Ectodermal cell (in vitro differentiated cells): ENCODE data around the gene CDC14B.

Experiments used
- H3K27ac ChIP-seq: 2 replicates; pipeline ENCODE4 v1.7.0; 2013; ENCODE audit warnings: mild to moderate bottlenecking, low read depth, low read length; ENCODE audit not compliant: insufficient read depth, poor library complexity, severe bottlenecking
- H3K27me3 ChIP-seq: 2 replicates; pipeline ENCODE4 v1.7.0; 2013; ENCODE audit warnings: mild to moderate bottlenecking, low read length; ENCODE audit not compliant: insufficient read depth, control insufficient read depth, poor library complexity, severe bottlenecking
- H3K36me3 ChIP-seq: one replicate; pipeline ENCODE4 v1.7.0; 2013; ENCODE audit warnings: low read length; ENCODE audit not compliant: control insufficient read depth, insufficient read depth
- H3K4me1 ChIP-seq: one replicate; pipeline ENCODE4 v1.7.0; 2013; ENCODE audit warnings: low read length; ENCODE audit not compliant: control insufficient read depth, insufficient read depth
- H3K4me3 ChIP-seq: 2 replicates; pipeline ENCODE4 v1.7.0; 2013; ENCODE audit warnings: low read depth, low read length, control low read depth; ENCODE audit not compliant: insufficient read depth
- H3K9me3 ChIP-seq: 2 replicates; pipeline ENCODE4 v1.7.0; 2013; ENCODE audit warnings: mild to moderate bottlenecking, low read length, moderate library complexity; ENCODE audit not compliant: control insufficient read depth
- WGBS, 2 experiments: methylation state at CpG; one replicate each; pipeline ENCODE4 v1.1.7; 2013; ENCODE audit warnings: missing lambda C conversion rate in 2 of 2; 5-methylcytosine and 5-hydroxymethylcytosine counted together

CDC14B gene

GRCh38 chr9:96565671-96566497 lies 53.8 kb downstream of the CDC14B start:
- Histone ChIP-seq H3K4me1 (no peaks in the 10 kb centered on the region), H3K36me3 (no peaks in the 10 kb centered on the region), H3K27me3 (peaks cover 13% of the 10 kb centered on the region), H3K27ac (no peak overlapping the region), H3K9me3 (no peaks in the 10 kb centered on the region), H3K4me3 (peak overlapping the region; percentile 78)
- 45 to 48% methylated on average over 5 to 8 of the region's 8 CpGs for WGBS, 2 experiments

- no peak overlapping the region for H3K27ac ChIP-seq
- H3K36me3 ChIP-seq = no peaks in the 10 kb centered on the region
- H3K9me3 ChIP-seq = no peaks in the 10 kb centered on the region
- H3K4me3 ChIP-seq = no peak overlapping the region
- peaks cover 13% of the 10 kb centered on the region for H3K27me3 ChIP-seq
- H3K4me1 ChIP-seq = no peaks in the 10 kb centered on the region
- WGBS, 2 experiments = 74 to 82% methylated on average over 4 of the region's 4 CpGs
Observed at GRCh38 chr9:96564217-96564616, 55.4 kb downstream of the CDC14B start.

- Histone ChIP-seq H3K9me3 (no peaks in the 10 kb centered on the region), H3K4me1 (peaks cover 6% of the 10 kb centered on the region), H3K27ac (no peak overlapping the region), H3K27me3 (no peaks in the 10 kb centered on the region), H3K4me3 (no peak overlapping the region), H3K36me3 (no peaks in the 10 kb centered on the region)
- 91 to 92% methylated on average over 6 of the region's 6 CpGs for WGBS, 2 experiments
Observed at GRCh38 chr9:96559339-96559943, 60.2 kb downstream of the CDC14B start.

GRCh38 chr9:96557921-96558320 lies 61.7 kb downstream of the CDC14B start:
- Histone ChIP-seq H3K27me3 (no peaks in the 10 kb centered on the region), H3K27ac (no peak overlapping the region), H3K4me1 (peaks cover 6% of the 10 kb centered on the region), H3K4me3 (no peak overlapping the region), H3K36me3 (no peaks in the 10 kb centered on the region), H3K9me3 (no peaks in the 10 kb centered on the region)
- 86 to 95% methylated on average over 1 of the region's 1 CpG for WGBS, 2 experiments

- WGBS, 2 experiments = 79 to 83% methylated on average over 15 of the region's 15 CpGs
- H3K27ac ChIP-seq = no peak overlapping the region
- no peaks in the 10 kb centered on the region for H3K36me3 ChIP-seq
- H3K4me3 ChIP-seq = no peak overlapping the region
- peaks cover 6% of the 10 kb centered on the region for H3K4me1 ChIP-seq
- H3K9me3 ChIP-seq = no peaks in the 10 kb centered on the region
- no peaks in the 10 kb centered on the region for H3K27me3 ChIP-seq
Observed at GRCh38 chr9:96556701-96557461, 62.8 kb downstream of the CDC14B start.

GRCh38 chr9:96555567-96556386 lies 63.9 kb downstream of the CDC14B start:
- no peaks in the 10 kb centered on the region for H3K27me3 ChIP-seq
- H3K36me3 ChIP-seq = no peaks in the 10 kb centered on the region
- H3K9me3 ChIP-seq = no peaks in the 10 kb centered on the region
- H3K4me1 ChIP-seq = peaks cover 6% of the 10 kb centered on the region
- 83 to 94% methylated on average over 10 to 11 of the region's 11 CpGs for WGBS, 2 experiments
- no peak overlapping the region for H3K4me3 ChIP-seq
- H3K27ac ChIP-seq = no peak overlapping the region

GRCh38 chr9:96554801-96555566 lies 64.7 kb downstream of the CDC14B start:
- Histone ChIP-seq H3K36me3 (no peaks in the 10 kb centered on the region), H3K4me1 (peaks cover 6% of the 10 kb centered on the region), H3K9me3 (no peaks in the 10 kb centered on the region), H3K27me3 (no peaks in the 10 kb centered on the region), H3K4me3 (no peak overlapping the region), H3K27ac (no peak overlapping the region)
- 92 to 95% methylated on average over 9 to 10 of the region's 10 CpGs for WGBS, 2 experiments

GRCh38 chr9:96554326-96554725 lies 65.3 kb downstream of the CDC14B start:
- no CpG with 5 or more reads among the region's 1 CpG for WGBS, 2 experiments

GRCh38 chr9:96553070-96553469 lies 66.6 kb downstream of the CDC14B start:
- Histone ChIP-seq H3K4me3 (no peak overlapping the region), H3K27me3 (no peaks in the 10 kb centered on the region), H3K27ac (no peak overlapping the region), H3K9me3 (no peaks in the 10 kb centered on the region), H3K36me3 (no peaks in the 10 kb centered on the region), H3K4me1 (peaks cover 6% of the 10 kb centered on the region)
- WGBS, 2 experiments = 87 to 92% methylated on average over 2 of the region's 2 CpGs

More at GRCh38 chr9:96554326-96554725, 65.3 kb downstream of the CDC14B start:
- H3K4me3 ChIP-seq = no peak overlapping the region
- peaks cover 6% of the 10 kb centered on the region for H3K4me1 ChIP-seq
- H3K27ac ChIP-seq = no peak overlapping the region
- H3K36me3 ChIP-seq = no peaks in the 10 kb centered on the region
- H3K27me3 ChIP-seq = no peaks in the 10 kb centered on the region
- no peaks in the 10 kb centered on the region for H3K9me3 ChIP-seq
